ENCODE results near the gene DLX4. TPM values are rescaled to one million over a fixed set of nuclear protein-coding genes. Genes with fewer than 3 reads are reported as not detected.

DLX4 gene
- total and polyA plus RNA-seq, 3 experiments from 2014 or later = 0.58 to 0.88 TPM; not detected in 1

- Histone ChIP-seq H3K4me1 (ENCODE audit: insufficient read depth, low read length) (peaks cover 30% of the 10 kb centered on the region), H3K36me3 (ENCODE audit: insufficient read depth, low read length) (no peaks in the 10 kb centered on the region), H3K27ac (ENCODE audit: low read depth, low read length) (no peak overlapping the region), H3K9me3 (ENCODE audit: low read length) (no peaks in the 10 kb centered on the region), H3K27me3 (ENCODE audit: insufficient read depth, low read length, poor library complexity, severe bottlenecking) (peaks cover 57% of the 10 kb centered on the region), H3K4me3 (ENCODE audit: low read length) (no peak overlapping the region)
- H3K27me3 Mint-ChIP-seq = peaks cover 61 to 82% of the 10 kb centered on the region in 2 donors
- H3K27ac Mint-ChIP-seq = peak overlapping the region in 1 of 8 donors; percentile 68
- POLR2A ChIA-PET = no interaction called here
- DNase-seq = no peak
- no peaks in the 10 kb centered on the region for H3K36me3 Mint-ChIP-seq
- H3K9me3 Mint-ChIP-seq = peaks cover 0 to 2% (median 0%) of the 10 kb centered on the region in 5 donors
- H3K4me3 Mint-ChIP-seq = peak overlapping the region in 4 of 7 donors; percentile 29 to 69 (median 56)
- CTCF ChIA-PET = interaction anchor here (1.2 kb wide), 1 partner anchor 122 kb away, joined by 3 read pairs; no protein-coding TSS in a partner anchor
- H3K4me1 Mint-ChIP-seq = peaks cover 29 to 49% (median 43%) of the 10 kb centered on the region in 3 donors
These were observed 3.0 kb downstream of the DLX4 start for GRCh38 chr17:49971848-49972485.

- no peaks in the 10 kb centered on the region for H3K36me3 ChIP-seq (ENCODE audit: insufficient read depth, low read length)
- H3K4me3 ChIP-seq (ENCODE audit: low read length) = no peak overlapping the region
- Mint-ChIP-seq H3K27me3 (peaks cover 58 to 81% of the 10 kb centered on the region in 2 donors), H3K36me3 (no peaks in the 10 kb centered on the region), H3K4me1 (peaks cover 28 to 47% (median 41%) of the 10 kb centered on the region in 3 donors), H3K27ac (peak overlapping the region in 1 of 8 donors; percentile 39), H3K9me3 (peaks cover 0 to 2% (median 0%) of the 10 kb centered on the region in 5 donors), H3K4me3 (peak overlapping the region in 3 of 7 donors; percentile 24 to 77 (median 67))
- ChIA-PET POLR2A (no interaction called here), CTCF (interaction anchor here (1.7 to 2.5 kb wide), 2 partner anchors 20 to 24 kb away, joined by 10 to 11 read pairs; no protein-coding TSS in a partner anchor)
- H3K9me3 ChIP-seq (ENCODE audit: low read length) = no peaks in the 10 kb centered on the region
- H3K27ac ChIP-seq (ENCODE audit: low read depth, low read length) = no peak overlapping the region
- peaks cover 30% of the 10 kb centered on the region for H3K4me1 ChIP-seq (ENCODE audit: insufficient read depth, low read length)
- peaks cover 50% of the 10 kb centered on the region for H3K27me3 ChIP-seq (ENCODE audit: insufficient read depth, low read length, poor library complexity, severe bottlenecking)
- DNase-seq = no peak
These were observed 3.7 kb downstream of the DLX4 start for GRCh38 chr17:49972486-49973270.

GRCh38 chr17:49973271-49973615 lies 4.3 kb downstream of the DLX4 start:
- Histone ChIP-seq H3K36me3 (ENCODE audit: insufficient read depth, low read length) (no peaks in the 10 kb centered on the region), H3K4me1 (ENCODE audit: insufficient read depth, low read length) (peaks cover 24% of the 10 kb centered on the region), H3K27ac (ENCODE audit: low read depth, low read length) (no peak overlapping the region), H3K9me3 (ENCODE audit: low read length) (no peaks in the 10 kb centered on the region), H3K27me3 (ENCODE audit: insufficient read depth, low read length, poor library complexity, severe bottlenecking) (peaks cover 50% of the 10 kb centered on the region), H3K4me3 (ENCODE audit: low read length) (no peak overlapping the region)
- Mint-ChIP-seq H3K9me3 (peaks cover 0 to 2% (median 0%) of the 10 kb centered on the region in 5 donors), H3K36me3 (no peaks in the 10 kb centered on the region), H3K4me3 (peak overlapping the region in 2 of 7 donors; percentile 13 to 67), H3K27ac (peak overlapping the region in 1 of 8 donors; percentile 34), H3K27me3 (peaks cover 57 to 80% of the 10 kb centered on the region in 2 donors), H3K4me1 (peaks cover 25 to 42% (median 35%) of the 10 kb centered on the region in 3 donors)
- POLR2A ChIA-PET = no interaction called here
- CTCF ChIA-PET = interaction anchor here (0.8 to 2.5 kb wide), 3 partner anchors 21 to 26 kb away, joined by 3 to 11 read pairs (median 10); no protein-coding TSS in a partner anchor
- no peak for DNase-seq

- H3K36me3 ChIP-seq (ENCODE audit: insufficient read depth, low read length) = no peaks in the 10 kb centered on the region
- Mint-ChIP-seq H3K27me3 (peaks cover 62 to 85% of the 10 kb centered on the region in 2 donors), H3K4me3 (no peak overlapping the region), H3K4me1 (peaks cover 14 to 28% (median 23%) of the 10 kb centered on the region in 3 donors), H3K36me3 (no peaks in the 10 kb centered on the region), H3K9me3 (no peaks in the 10 kb centered on the region), H3K27ac (no peak overlapping the region)
- H3K9me3 ChIP-seq (ENCODE audit: low read length) = no peaks in the 10 kb centered on the region
- DNase-seq = no peak
- POLR2A ChIA-PET = no interaction called here
- H3K27me3 ChIP-seq (ENCODE audit: insufficient read depth, low read length, poor library complexity, severe bottlenecking) = peaks cover 36% of the 10 kb centered on the region
- no peak overlapping the region for H3K27ac ChIP-seq (ENCODE audit: low read depth, low read length)
- H3K4me1 ChIP-seq (ENCODE audit: insufficient read depth, low read length) = peaks cover 8% of the 10 kb centered on the region
- H3K4me3 ChIP-seq (ENCODE audit: low read length) = no peak overlapping the region
- CTCF ChIA-PET = interaction anchor here (8.5 kb wide), 1 partner anchor 20 kb away, joined by 64 read pairs; the partner anchor contains the start of gene DLX3
These were observed 6.5 kb downstream of the DLX4 start for GRCh38 chr17:49975531-49975930.

- no peak for DNase-seq
- Mint-ChIP-seq H3K4me1 (peaks cover 8 to 20% (median 16%) of the 10 kb centered on the region in 3 donors), H3K9me3 (no peaks in the 10 kb centered on the region), H3K4me3 (no peak overlapping the region), H3K36me3 (no peaks in the 10 kb centered on the region), H3K27me3 (peaks cover 61 to 85% of the 10 kb centered on the region in 2 donors), H3K27ac (no peak overlapping the region)
- Histone ChIP-seq H3K36me3 (ENCODE audit: insufficient read depth, low read length) (no peaks in the 10 kb centered on the region), H3K27me3 (ENCODE audit: insufficient read depth, low read length, poor library complexity, severe bottlenecking) (peaks cover 28% of the 10 kb centered on the region), H3K4me1 (ENCODE audit: insufficient read depth, low read length) (peaks cover 8% of the 10 kb centered on the region), H3K4me3 (ENCODE audit: low read length) (no peak overlapping the region), H3K9me3 (ENCODE audit: low read length) (no peaks in the 10 kb centered on the region), H3K27ac (ENCODE audit: low read depth, low read length) (no peak overlapping the region)
- POLR2A ChIA-PET = no interaction called here
- CTCF ChIA-PET = interaction anchor here (1.1 to 8.5 kb wide), 3 partner anchors 14 to 406 kb away, joined by 3 to 64 read pairs (median 4); partner anchors contain the start of gene DLX3
These were observed 7.3 kb downstream of the DLX4 start for GRCh38 chr17:49976163-49976827.

GRCh38 chr17:49976828-49977202 lies 7.8 kb downstream of the DLX4 start:
- Histone ChIP-seq H3K27ac (ENCODE audit: low read depth, low read length) (no peak overlapping the region), H3K9me3 (ENCODE audit: low read length) (no peaks in the 10 kb centered on the region), H3K27me3 (ENCODE audit: insufficient read depth, low read length, poor library complexity, severe bottlenecking) (peaks cover 23% of the 10 kb centered on the region), H3K4me1 (ENCODE audit: insufficient read depth, low read length) (peaks cover 8% of the 10 kb centered on the region), H3K36me3 (ENCODE audit: insufficient read depth, low read length) (no peaks in the 10 kb centered on the region), H3K4me3 (ENCODE audit: low read length) (no peak overlapping the region)
- ChIA-PET POLR2A (no interaction called here), CTCF (interaction anchor here (1.1 to 8.5 kb wide), 3 partner anchors 13 to 407 kb away, joined by 3 to 64 read pairs (median 4); partner anchors contain the start of gene DLX3)
- Mint-ChIP-seq H3K27me3 (peaks cover 61 to 84% of the 10 kb centered on the region in 2 donors), H3K4me1 (peaks cover 4 to 15% (median 11%) of the 10 kb centered on the region in 3 donors), H3K36me3 (no peaks in the 10 kb centered on the region), H3K9me3 (no peaks in the 10 kb centered on the region), H3K27ac (peak overlapping the region in 1 of 8 donors; percentile 68), H3K4me3 (no peak overlapping the region)
- DNase-seq = no peak

- Mint-ChIP-seq H3K27me3 (peaks cover 59 to 84% of the 10 kb centered on the region in 2 donors), H3K27ac (no peak overlapping the region), H3K9me3 (no peaks in the 10 kb centered on the region)
These were observed 8.7 kb downstream of the DLX4 start for GRCh38 chr17:49977463-49978389.

More at GRCh38 chr17:49977463-49978389, 8.7 kb downstream of the DLX4 start:
- Histone ChIP-seq H3K9me3 (ENCODE audit: low read length) (no peaks in the 10 kb centered on the region), H3K27me3 (ENCODE audit: insufficient read depth, low read length, poor library complexity, severe bottlenecking) (peaks cover 14% of the 10 kb centered on the region), H3K27ac (ENCODE audit: low read depth, low read length) (no peak overlapping the region), H3K4me3 (ENCODE audit: low read length) (no peak overlapping the region), H3K4me1 (ENCODE audit: insufficient read depth, low read length) (no peaks in the 10 kb centered on the region), H3K36me3 (ENCODE audit: insufficient read depth, low read length) (no peaks in the 10 kb centered on the region)
- CTCF ChIA-PET = interaction anchor here (0.7 to 8.5 kb wide), 3 partner anchors 18 to 408 kb away, joined by 3 to 64 read pairs (median 4); partner anchors contain the start of gene DLX3
- POLR2A ChIA-PET = interaction anchor here (0.5 kb wide), 1 partner anchor 664 kb away, joined by 5 read pairs; no protein-coding TSS in a partner anchor
- no peak for DNase-seq
- no peaks in the 10 kb centered on the region for H3K36me3 Mint-ChIP-seq
- H3K4me1 Mint-ChIP-seq = peaks cover 2 to 7% (median 7%) of the 10 kb centered on the region in 3 donors
- H3K4me3 Mint-ChIP-seq = no peak overlapping the region
